AML-193 (cell line): ENCODE measurements around the gene TMEM116.

Experiments
- DNase-seq, 2 experiments: peaks; one replicate each; lab custom pipeline; 2025; lab: John Stamatoyannopoulos, UW

TMEM116 gene

DNA sequence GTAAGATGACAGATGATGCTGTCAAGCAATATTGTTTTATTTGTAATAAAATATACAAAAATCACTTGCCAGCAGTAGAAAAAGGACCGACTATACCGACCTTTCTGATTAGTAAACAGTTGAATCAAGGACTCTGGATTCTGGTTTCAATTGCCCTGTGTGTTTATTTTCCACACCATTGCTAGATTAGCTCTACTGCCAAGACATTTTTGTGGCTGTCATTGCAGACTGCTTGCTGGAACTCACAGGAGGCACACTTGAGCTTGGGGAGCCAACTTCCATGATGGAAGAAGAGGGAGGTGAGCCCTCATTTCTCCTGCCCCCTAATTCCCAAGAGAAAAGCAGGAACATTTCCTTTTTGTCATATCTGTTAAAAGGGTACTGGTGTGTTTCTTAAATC, 119.7 kb downstream of the TMEM116 start:
- no peak for DNase-seq

- no peak for DNase-seq
These were observed 124.8 kb downstream of the TMEM116 start for GRCh38 chr12:111887926-111888745.

- no peak for DNase-seq
These were observed 126.1 kb downstream of the TMEM116 start for GRCh38 chr12:111886662-111887545.

DNA sequence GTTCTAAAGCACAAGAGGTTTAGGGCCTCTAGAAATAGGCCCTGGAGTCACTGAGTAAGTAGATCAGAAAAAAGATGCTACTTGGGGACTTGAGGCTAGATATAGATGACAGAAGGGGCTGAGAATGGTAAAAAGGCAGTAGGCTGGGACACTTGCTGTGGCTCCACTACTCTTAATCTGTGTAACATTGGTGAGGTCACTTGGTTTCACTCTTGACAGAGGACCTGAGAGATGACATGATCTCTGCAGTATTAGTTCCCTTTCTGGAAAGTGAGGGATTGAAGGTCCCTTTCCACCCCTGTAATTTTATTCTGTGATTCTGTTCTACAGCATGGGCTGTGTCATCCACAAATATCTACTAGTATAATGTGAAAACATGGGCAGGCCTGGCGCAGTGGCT, 131.2 kb downstream of the TMEM116 start:
- DNase-seq: no peak
